Upper lobe of left lung (tissue), 4 donors: ENCODE data around the gene CNR2.

Experiments
- POLR2A ChIP-seq, 4 donors: fragments of 450-650 bp; IDR thresholded peaks; one replicate each; pipeline ENCODE4 v1.5.1; 2016 to 2017; ENCODE audit warnings: antibody characterized with exemption in 4 of 4, mild to moderate bottlenecking in 2 of 4
- TF ChIP-seq, protein P1 (sequence below), 6 experiments: fragments of 450-650 bp in 4 of 6; fragments of 200-600 bp in 2 of 6; sonication (generic) in 2 of 6; IDR thresholded peaks; one replicate each; pipeline ENCODE4 v1.5.1; 2016 to 2019; ENCODE audit warnings: antibody characterized with exemption in 6 of 6

DNA sequence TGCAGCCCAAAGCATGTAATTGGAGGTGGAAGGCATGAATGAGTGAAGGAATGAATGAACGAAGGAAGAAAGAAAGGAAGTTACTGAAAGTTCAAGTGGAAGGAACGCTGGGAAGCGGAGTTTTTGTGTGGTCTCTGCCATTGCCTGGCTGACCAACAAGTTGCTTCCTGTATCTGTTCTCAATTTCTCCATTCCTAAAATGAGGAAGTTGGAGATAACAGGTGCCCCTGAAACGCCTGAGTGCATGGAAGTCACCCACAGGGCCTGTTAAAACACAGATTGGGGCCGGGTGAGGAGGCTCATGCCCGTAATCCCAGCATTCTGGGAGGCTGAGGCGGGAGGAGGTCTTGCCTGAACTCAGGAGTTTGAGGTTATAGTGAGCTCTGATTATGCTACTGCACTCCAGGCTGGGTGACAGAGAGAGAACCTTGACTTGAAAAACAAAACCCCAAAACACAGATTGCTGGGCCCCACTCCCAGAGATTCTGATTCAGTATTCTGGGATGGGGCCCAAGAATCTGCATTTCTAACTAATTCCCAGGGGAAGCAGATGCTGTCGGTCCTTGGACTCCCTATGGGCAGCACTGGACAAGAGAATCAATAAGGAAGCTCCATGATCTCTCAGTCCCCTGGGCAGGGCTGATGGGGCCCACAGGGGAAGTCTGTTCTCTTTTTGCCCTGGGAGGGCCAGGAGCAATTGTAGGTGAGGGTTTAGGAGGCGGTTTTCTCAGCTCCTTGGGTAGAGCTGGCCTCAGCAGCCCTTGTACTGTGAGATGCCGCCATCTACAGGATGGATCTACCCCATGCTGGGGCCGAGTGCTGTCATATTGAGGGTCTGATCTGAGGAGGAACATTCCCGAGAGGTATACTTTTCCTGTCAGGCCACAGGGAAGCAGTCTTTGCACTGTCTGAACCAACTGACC, 3.3 kb upstream of the CNR2 start:
- TF ChIP-seq, protein P1, sequence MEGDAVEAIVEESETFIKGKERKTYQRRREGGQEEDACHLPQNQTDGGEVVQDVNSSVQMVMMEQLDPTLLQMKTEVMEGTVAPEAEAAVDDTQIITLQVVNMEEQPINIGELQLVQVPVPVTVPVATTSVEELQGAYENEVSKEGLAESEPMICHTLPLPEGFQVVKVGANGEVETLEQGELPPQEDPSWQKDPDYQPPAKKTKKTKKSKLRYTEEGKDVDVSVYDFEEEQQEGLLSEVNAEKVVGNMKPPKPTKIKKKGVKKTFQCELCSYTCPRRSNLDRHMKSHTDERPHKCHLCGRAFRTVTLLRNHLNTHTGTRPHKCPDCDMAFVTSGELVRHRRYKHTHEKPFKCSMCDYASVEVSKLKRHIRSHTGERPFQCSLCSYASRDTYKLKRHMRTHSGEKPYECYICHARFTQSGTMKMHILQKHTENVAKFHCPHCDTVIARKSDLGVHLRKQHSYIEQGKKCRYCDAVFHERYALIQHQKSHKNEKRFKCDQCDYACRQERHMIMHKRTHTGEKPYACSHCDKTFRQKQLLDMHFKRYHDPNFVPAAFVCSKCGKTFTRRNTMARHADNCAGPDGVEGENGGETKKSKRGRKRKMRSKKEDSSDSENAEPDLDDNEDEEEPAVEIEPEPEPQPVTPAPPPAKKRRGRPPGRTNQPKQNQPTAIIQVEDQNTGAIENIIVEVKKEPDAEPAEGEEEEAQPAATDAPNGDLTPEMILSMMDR (IDR thresholded peaks at IDR 0.05), result peak; percentile 39 to 78 (median 56)
- TF ChIP-seq POLR2A (IDR thresholded peaks at IDR 0.05), result no peak
